Ovary (tissue), 9 donors: ENCODE data around the gene GPR137B. TPM values are rescaled to one million over a fixed set of nuclear protein-coding genes. Genes with fewer than 3 reads are reported as not detected.

Source experiments
- DNase-seq, 5 donors: peaks; one replicate each; pipeline ENCODE4 v3.0.0-alpha.2; 2019 to 2020
- H3K27ac ChIP-seq, 2 donors: fragments of 200-600 bp; one replicate each; pipeline versions ENCODE4 v1.5.1 to v1.8.0; 2019 to 2022
- H3K27me3 ChIP-seq: fragments of 200-600 bp; one replicate; pipeline ENCODE4 v1.8.0; 2022
- H3K36me3 ChIP-seq: fragments of 200-600 bp; sonication (generic); one replicate; pipeline ENCODE4 v1.5.1; 2019
- H3K4me1 ChIP-seq: one replicate; pipeline ENCODE4 v1.8.1; 2013; ENCODE audit warnings: mild to moderate bottlenecking, moderate library complexity; ENCODE audit not compliant: insufficient read depth
- H3K4me3 ChIP-seq: fragments of 200-600 bp; sonication (generic); one replicate; pipeline ENCODE4 v1.5.1; 2017
- H3K9me3 ChIP-seq, 2 donors: fragments of 200-600 bp in 1 of 2; sonication (generic) in 1 of 2; one replicate each; pipeline versions ENCODE4 v1.5.1 to v1.8.1; 2013 to 2019; ENCODE audit warnings: mild to moderate bottlenecking in 1 of 2, moderate library complexity in 1 of 2
- EP300 ChIP-seq: sonication (generic); formaldehyde crosslinking; IDR thresholded peaks from one replicate; pipeline ENCODE4 v1.6.1; 2017; ENCODE audit warnings: antibody characterized with exemption
- POLR2A ChIP-seq: fragments of 450-650 bp; IDR thresholded peaks from one replicate; pipeline ENCODE4 v1.6.1; 2017; ENCODE audit warnings: antibody characterized with exemption, mild to moderate bottlenecking, moderate library complexity
- WGBS, 3 donors: extraction: QIAGEN DNeasy Blood & Tissue Kit in 1 of 3; methylation state at CpG; one replicate each; pipeline versions ENCODE4 v1.1.5 to v1.1.7; 2013 to 2017; 5-methylcytosine and 5-hydroxymethylcytosine counted together
- intact Hi-C, 4 donors: fragments of 100-400 bp; cut with DNase I; formaldehyde crosslinking; loops; one replicate each; pipeline versions ENCODE4 v1.11.0 to v1.15.1; 2022 to 2023
- polyA plus RNA-seq, 2 donors: library from polyadenylated mRNA; stranded (reverse); fragments of 200-250 nt in 1 of 2; fragments of 350-450 nt in 1 of 2; fragmentation: Illumina TruSeq in 1 of 2; extraction: RNeasy Lipid Tissue Mini Kit (QIAGEN cat#74804) in 1 of 2; gene quantifications; one replicate each; pipeline ENCODE4 v1.2.3, GENCODE V29; 2013 to 2014
- total RNA-seq, 7 donors: library from RNA; depleted of rRNA in 2 of 7; stranded (reverse); fragments of >200 nt in 2 of 7; fragmentation: NEBNext Ultra II Directional in 3 of 7; extraction: Animal tissue kit (Norgen Biotek cat#: 25700) in 3 of 7; gene quantifications; one replicate each; pipeline versions ENCODE4 v1.1.0 to v1.2.4, GENCODE V29; 2016 to 2023
- TF ChIP-seq, protein P1 (sequence below), 3 donors: fragments of 450-650 bp in 2 of 3; fragments of 200-600 bp in 1 of 3; IDR thresholded peaks; one replicate each; pipeline versions ENCODE4 v1.5.1 to v1.8.0; 2016 to 2022; ENCODE audit warnings: antibody characterized with exemption in 3 of 3, mild to moderate bottlenecking in 1 of 3
- donor health status: DM: no; HTN: no; CAD: no; lungs with moderate emphysema.
- donor health status: DM: no; HTN: no; CAD: no.
- donor health status: Bipolar disorder and iron deficiency.
- donor health status: DM: yes; HTN: yes; CAD: no.
- donor health status: DM: no; HTN: no; CAD: no.
- donor health status: DM: yes; HTN: yes; CAD: no.

GPR137B gene
- total and polyA plus RNA-seq, 9 donors, result 10.8 to 35.2 (median 13.7) TPM

DNA sequence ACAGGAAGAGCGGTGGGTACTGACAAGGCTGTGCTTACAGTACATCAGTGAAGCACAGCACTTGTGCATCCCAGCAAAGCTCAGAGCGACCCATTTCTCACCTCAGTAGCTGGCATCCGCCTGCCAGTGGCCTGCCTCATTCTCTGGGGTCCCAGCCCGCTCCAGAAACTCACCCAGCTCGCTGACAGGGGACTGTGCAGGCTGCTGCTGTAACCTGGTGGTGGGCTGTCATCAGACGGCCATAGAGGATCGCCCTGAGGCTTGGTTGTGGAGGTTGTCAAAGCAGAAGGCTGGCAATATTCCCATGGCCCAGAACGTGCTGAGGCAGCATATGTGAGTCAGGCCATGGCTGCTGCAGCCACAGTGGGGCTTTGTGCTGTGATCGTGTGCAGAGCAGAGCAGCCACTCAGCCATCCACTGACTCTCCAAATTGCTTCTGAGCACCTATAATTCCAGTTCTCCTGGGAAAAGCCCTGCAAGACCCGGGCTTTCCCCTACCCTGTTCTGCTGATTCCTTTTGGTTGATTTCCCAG lies 13.6 kb upstream of the GPR137B start:
- no peak for DNase-seq
- no peaks in the 10 kb centered on the region for H3K4me1 ChIP-seq
- intact Hi-C loops, result no loop called here
- no peaks in the 10 kb centered on the region for H3K36me3 ChIP-seq
- H3K4me3 ChIP-seq, result no peak overlapping the region
- WGBS, 3 donors, result 80 to 83% (median 82%) methylated on average over 10 of the region's 10 CpGs
- no peak for TF ChIP-seq POLR2A
- H3K27ac ChIP-seq, result no peak overlapping the region
- H3K27me3 ChIP-seq, result no peaks in the 10 kb centered on the region
- H3K9me3 ChIP-seq, result no peaks in the 10 kb centered on the region

- TF ChIP-seq POLR2A (no peak), EP300 (no peak)
- TF ChIP-seq, protein P1, sequence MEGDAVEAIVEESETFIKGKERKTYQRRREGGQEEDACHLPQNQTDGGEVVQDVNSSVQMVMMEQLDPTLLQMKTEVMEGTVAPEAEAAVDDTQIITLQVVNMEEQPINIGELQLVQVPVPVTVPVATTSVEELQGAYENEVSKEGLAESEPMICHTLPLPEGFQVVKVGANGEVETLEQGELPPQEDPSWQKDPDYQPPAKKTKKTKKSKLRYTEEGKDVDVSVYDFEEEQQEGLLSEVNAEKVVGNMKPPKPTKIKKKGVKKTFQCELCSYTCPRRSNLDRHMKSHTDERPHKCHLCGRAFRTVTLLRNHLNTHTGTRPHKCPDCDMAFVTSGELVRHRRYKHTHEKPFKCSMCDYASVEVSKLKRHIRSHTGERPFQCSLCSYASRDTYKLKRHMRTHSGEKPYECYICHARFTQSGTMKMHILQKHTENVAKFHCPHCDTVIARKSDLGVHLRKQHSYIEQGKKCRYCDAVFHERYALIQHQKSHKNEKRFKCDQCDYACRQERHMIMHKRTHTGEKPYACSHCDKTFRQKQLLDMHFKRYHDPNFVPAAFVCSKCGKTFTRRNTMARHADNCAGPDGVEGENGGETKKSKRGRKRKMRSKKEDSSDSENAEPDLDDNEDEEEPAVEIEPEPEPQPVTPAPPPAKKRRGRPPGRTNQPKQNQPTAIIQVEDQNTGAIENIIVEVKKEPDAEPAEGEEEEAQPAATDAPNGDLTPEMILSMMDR (IDR thresholded peaks at IDR 0.05), result no peak
- no peaks in the 10 kb centered on the region for H3K4me1 ChIP-seq
- no peaks in the 10 kb centered on the region for H3K27me3 ChIP-seq
- H3K27ac ChIP-seq, result no peak overlapping the region
- 85 to 89% (median 89%) methylated on average over 5 of the region's 5 CpGs for WGBS, 3 donors
- no peaks in the 10 kb centered on the region for H3K9me3 ChIP-seq
- no peak overlapping the region for H3K4me3 ChIP-seq
- intact Hi-C loops, result no loop called here
- no peaks in the 10 kb centered on the region for H3K36me3 ChIP-seq
- no peak for DNase-seq
These were observed 13.0 kb upstream of the GPR137B start for GRCh38 chr1:236129306-236129705.

GRCh38 chr1:236130372-236130771 lies 12.0 kb upstream of the GPR137B start:
- H3K9me3 ChIP-seq, result no peaks in the 10 kb centered on the region
- no peak for TF ChIP-seq EP300
- TF ChIP-seq POLR2A, result no peak
- TF ChIP-seq, protein P1 (IDR thresholded peaks at IDR 0.05), result no peak
- no peaks in the 10 kb centered on the region for H3K27me3 ChIP-seq
- H3K27ac ChIP-seq, result no peak overlapping the region
- intact Hi-C loops, result no loop called here
- 86 to 87% (median 87%) methylated on average over 3 of the region's 3 CpGs for WGBS, 3 donors
- H3K4me1 ChIP-seq, result no peaks in the 10 kb centered on the region
- no peak overlapping the region for H3K4me3 ChIP-seq
- no peak for DNase-seq
- no peaks in the 10 kb centered on the region for H3K36me3 ChIP-seq

DNA sequence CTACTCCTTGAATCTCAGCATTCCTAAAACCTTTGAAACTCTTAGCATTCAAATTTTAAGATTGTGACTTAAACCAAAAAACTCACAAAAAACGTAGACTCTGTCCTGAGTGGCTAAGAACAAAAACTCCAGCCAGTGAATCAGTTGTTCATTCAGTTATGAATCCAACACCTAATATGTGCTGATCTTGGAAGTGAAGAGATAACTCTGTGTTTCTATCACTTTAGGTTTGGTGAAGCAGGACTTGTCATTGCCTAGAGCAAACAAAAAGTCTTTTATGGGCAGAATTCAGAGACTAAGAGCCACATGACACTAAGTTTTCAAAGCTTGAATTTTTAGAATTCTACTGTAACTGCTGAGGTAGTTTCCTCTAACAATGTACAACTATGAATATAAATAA lies 10.4 kb upstream of the GPR137B start:
- WGBS, 3 donors, result 80 to 89% (median 82%) methylated on average over 1 of the region's 1 CpG

GRCh38 chr1:236132420-236133046 lies 9.8 kb upstream of the GPR137B start:
- no peaks in the 10 kb centered on the region for H3K9me3 ChIP-seq
- 58 to 73% (median 62%) methylated on average over 5 of the region's 5 CpGs for WGBS, 3 donors
- H3K4me1 ChIP-seq, result no peaks in the 10 kb centered on the region
- no peaks in the 10 kb centered on the region for H3K36me3 ChIP-seq
- TF ChIP-seq POLR2A, result no peak
- TF ChIP-seq, protein P1 (IDR thresholded peaks at IDR 0.05), result no peak
- H3K27me3 ChIP-seq, result no peaks in the 10 kb centered on the region
- H3K4me3 ChIP-seq, result no peak overlapping the region
- DNase-seq, result no peak
- intact Hi-C loops, result no loop called here
- no peak overlapping the region for H3K27ac ChIP-seq

More for the DNA sequence above, 10.4 kb upstream of the GPR137B start:
- no peaks in the 10 kb centered on the region for H3K4me1 ChIP-seq
- intact Hi-C loops, result no loop called here
- no peaks in the 10 kb centered on the region for H3K36me3 ChIP-seq
- H3K4me3 ChIP-seq, result no peak overlapping the region
- H3K9me3 ChIP-seq, result no peaks in the 10 kb centered on the region
- DNase-seq, result no peak
- no peaks in the 10 kb centered on the region for H3K27me3 ChIP-seq
- no peak overlapping the region for H3K27ac ChIP-seq
- TF ChIP-seq POLR2A, result no peak
- TF ChIP-seq, protein P1 (IDR thresholded peaks at IDR 0.05), result no peak
- TF ChIP-seq EP300, result no peak
